ENCODE measurements around the gene PHF13.

Gene PHF13

GRCh38 chr1:6667139-6667538 lies 53.6 kb downstream of the PHF13 start:
- no peak for DNase-seq

DNA sequence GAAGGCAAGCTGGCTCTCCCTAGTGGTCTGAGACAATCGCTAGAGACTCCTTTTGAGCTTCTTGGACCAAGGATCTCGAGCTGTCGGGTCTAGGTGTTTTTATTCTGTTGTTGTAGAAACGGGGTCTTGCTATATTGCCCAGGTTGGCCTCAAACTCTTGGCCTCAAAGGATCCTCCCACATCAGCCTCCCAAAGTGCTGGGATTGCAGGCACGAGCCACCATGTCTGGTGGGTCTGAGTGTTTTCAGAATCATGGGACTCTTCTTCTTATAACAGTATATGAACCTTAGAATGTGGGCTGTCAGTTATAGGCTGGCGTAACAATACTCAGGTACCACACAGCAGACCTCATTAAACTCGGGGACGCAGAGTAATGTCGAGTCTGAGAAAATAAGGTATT lies 55.0 kb downstream of the PHF13 start:
- no peak for DNase-seq

GRCh38 chr1:6672558-6672957 lies 59.0 kb downstream of the PHF13 start:
- DNase-seq: no peak

Data from fibroblast of skin of abdomen (primary cell).